ENCODE results near the gene SCARB1. TPM values are rescaled to one million over a fixed set of nuclear protein-coding genes. Genes with fewer than 3 reads are reported as not detected.

The SCARB1 gene
- total RNA-seq, 2 donors from 2014 or later = 33.0 to 36.2 TPM

DNA sequence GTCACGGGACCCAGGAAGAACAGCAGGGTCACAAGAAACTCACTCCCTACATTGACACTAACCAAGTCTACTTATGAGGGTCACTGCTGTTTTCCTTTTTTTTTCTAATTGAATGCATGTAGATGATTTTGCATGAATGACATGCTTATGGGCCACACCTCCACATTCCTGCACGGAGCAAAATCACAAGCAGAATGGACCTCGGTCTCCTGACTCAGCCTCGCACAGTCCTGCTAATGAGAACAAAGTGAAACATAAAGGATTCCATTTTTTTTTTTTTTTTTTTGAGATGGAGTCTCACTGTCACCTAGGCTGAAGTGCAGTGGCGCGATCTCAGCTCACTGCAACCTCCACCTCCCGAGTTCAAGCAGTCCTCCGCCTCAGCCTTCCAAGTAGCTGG lies 12.3 kb downstream of the SCARB1 start:
- no peaks in the 10 kb centered on the region for H3K36me3 ChIP-seq (ENCODE audit: control insufficient read depth, insufficient read depth, low read length)
- TF ChIP-seq, protein P1, sequence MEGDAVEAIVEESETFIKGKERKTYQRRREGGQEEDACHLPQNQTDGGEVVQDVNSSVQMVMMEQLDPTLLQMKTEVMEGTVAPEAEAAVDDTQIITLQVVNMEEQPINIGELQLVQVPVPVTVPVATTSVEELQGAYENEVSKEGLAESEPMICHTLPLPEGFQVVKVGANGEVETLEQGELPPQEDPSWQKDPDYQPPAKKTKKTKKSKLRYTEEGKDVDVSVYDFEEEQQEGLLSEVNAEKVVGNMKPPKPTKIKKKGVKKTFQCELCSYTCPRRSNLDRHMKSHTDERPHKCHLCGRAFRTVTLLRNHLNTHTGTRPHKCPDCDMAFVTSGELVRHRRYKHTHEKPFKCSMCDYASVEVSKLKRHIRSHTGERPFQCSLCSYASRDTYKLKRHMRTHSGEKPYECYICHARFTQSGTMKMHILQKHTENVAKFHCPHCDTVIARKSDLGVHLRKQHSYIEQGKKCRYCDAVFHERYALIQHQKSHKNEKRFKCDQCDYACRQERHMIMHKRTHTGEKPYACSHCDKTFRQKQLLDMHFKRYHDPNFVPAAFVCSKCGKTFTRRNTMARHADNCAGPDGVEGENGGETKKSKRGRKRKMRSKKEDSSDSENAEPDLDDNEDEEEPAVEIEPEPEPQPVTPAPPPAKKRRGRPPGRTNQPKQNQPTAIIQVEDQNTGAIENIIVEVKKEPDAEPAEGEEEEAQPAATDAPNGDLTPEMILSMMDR (conservative IDR thresholded peaks at IDR 0.05) = no peak
- no peaks in the 10 kb centered on the region for H3K27me3 ChIP-seq (ENCODE audit: control insufficient read depth, insufficient read depth, low read length, poor library complexity, severe bottlenecking)
- 96 to 97% methylated on average over 5 to 8 of the region's 8 CpGs for WGBS, 2 experiments (ENCODE audit: insufficient coverage in 1 of 2, insufficient read length in 1 of 2)
- H3K4me1 Mint-ChIP-seq = peaks cover 8% of the 10 kb centered on the region
- DNase-seq = no peak
- no peak overlapping the region for H3K27ac ChIP-seq (ENCODE audit: low read depth, low read length)
- no peak overlapping the region for H3K27ac Mint-ChIP-seq
- peaks cover 1% of the 10 kb centered on the region for H3K27me3 Mint-ChIP-seq (ENCODE audit: insufficient read depth)
- no peaks in the 10 kb centered on the region for H3K9me3 Mint-ChIP-seq
- no peak overlapping the region for H3K4me3 Mint-ChIP-seq
- no peaks in the 10 kb centered on the region for H3K4me1 ChIP-seq (ENCODE audit: control insufficient read depth, insufficient read depth, low read length)
- no peak overlapping the region for H3K9ac ChIP-seq (ENCODE audit: extremely low read depth, low read length, poor library complexity, severe bottlenecking)
- H3K36me3 Mint-ChIP-seq (ENCODE audit: low read depth) = peaks cover 14% of the 10 kb centered on the region
- H3K4me3 ChIP-seq (ENCODE audit: low read length) = no peak overlapping the region
- H3K9me3 ChIP-seq (ENCODE audit: control insufficient read depth, low read length) = no peaks in the 10 kb centered on the region

DNA sequence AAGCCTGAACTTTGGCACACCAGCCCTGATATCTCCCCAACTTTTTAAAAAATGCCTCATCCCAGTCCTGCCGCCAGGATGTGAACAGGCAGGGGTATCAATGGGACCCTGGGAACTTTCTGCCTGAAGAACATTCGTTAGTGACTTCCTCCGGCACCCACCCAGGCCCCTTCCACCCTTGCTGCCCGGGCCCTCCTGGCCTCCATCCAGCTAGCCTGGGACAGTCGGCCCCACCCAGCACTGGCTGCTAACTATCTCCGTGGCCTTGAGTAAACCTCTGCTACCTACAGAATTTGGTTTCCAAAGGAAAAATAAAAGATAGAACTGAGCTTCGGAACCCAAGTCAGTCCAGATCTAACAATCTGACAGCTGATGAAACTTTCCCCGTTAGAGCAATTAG lies 14.3 kb downstream of the SCARB1 start:
- Mint-ChIP-seq H3K9me3 (no peaks in the 10 kb centered on the region), H3K27me3 (ENCODE audit: insufficient read depth) (peaks cover 1% of the 10 kb centered on the region), H3K36me3 (ENCODE audit: low read depth) (peaks cover 14% of the 10 kb centered on the region), H3K27ac (no peak overlapping the region), H3K4me1 (peaks cover 11% of the 10 kb centered on the region), H3K4me3 (no peak overlapping the region)
- Histone ChIP-seq H3K9ac (ENCODE audit: extremely low read depth, low read length, poor library complexity, severe bottlenecking) (no peak overlapping the region), H3K36me3 (ENCODE audit: control insufficient read depth, insufficient read depth, low read length) (no peaks in the 10 kb centered on the region), H3K4me1 (ENCODE audit: control insufficient read depth, insufficient read depth, low read length) (no peaks in the 10 kb centered on the region), H3K4me3 (ENCODE audit: low read length) (no peak overlapping the region), H3K27ac (ENCODE audit: low read depth, low read length) (no peak overlapping the region), H3K9me3 (ENCODE audit: control insufficient read depth, low read length) (no peaks in the 10 kb centered on the region), H3K27me3 (ENCODE audit: control insufficient read depth, insufficient read depth, low read length, poor library complexity, severe bottlenecking) (no peaks in the 10 kb centered on the region)
- DNase-seq = no peak
- TF ChIP-seq, protein P1 (conservative IDR thresholded peaks at IDR 0.05) = no peak
- WGBS, 2 experiments (ENCODE audit: insufficient coverage in 1 of 2, insufficient read length in 1 of 2) = 92 to 98% methylated on average over 6 to 8 of the region's 8 CpGs

DNA sequence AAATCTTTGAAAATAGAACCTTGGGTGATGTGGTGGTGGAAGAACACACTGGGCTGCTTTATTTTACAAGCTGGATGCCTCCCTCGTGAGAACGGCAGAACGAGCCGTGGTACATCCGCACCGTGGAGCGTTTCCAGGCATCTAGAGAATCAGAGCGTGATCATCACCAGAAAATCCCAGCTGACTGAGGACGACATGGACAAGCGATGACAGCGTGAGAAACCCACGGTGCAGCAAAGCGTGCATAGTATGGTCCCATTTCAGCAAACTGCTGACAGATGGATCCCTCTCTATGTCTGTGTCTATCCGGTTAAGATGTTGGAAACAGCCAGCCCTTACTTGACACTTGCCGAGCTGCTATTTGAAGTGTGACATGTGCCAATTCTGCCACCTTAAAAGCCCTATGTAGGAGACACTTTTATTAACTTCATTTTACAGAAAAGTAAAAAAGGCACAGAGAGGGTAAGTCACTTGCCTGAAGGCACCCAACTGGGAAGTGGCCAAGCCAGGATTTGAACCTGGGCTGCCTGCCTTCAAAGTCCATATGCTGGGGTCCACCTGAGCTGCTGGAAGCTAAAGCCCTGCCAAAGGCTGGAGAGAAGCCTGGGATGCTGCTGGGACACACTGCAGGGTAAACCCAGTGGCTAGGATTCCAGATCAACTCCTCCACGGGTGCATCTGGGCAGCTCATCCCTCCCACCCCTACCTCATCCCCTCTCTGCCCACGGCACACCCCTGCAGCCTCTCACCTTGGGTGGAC lies 14.9 kb downstream of the SCARB1 start:
- Mint-ChIP-seq H3K27me3 (ENCODE audit: insufficient read depth) (peaks cover 1% of the 10 kb centered on the region), H3K4me1 (peaks cover 16% of the 10 kb centered on the region), H3K36me3 (ENCODE audit: low read depth) (peaks cover 14% of the 10 kb centered on the region), H3K4me3 (no peak overlapping the region), H3K27ac (no peak overlapping the region), H3K9me3 (no peaks in the 10 kb centered on the region)
- no peaks in the 10 kb centered on the region for H3K27me3 ChIP-seq (ENCODE audit: control insufficient read depth, insufficient read depth, low read length, poor library complexity, severe bottlenecking)
- 95% methylated on average over 16 to 17 of the region's 17 CpGs for WGBS, 2 experiments (ENCODE audit: insufficient coverage in 1 of 2, insufficient read length in 1 of 2)
- H3K4me1 ChIP-seq (ENCODE audit: control insufficient read depth, insufficient read depth, low read length) = no peaks in the 10 kb centered on the region
- no peaks in the 10 kb centered on the region for H3K36me3 ChIP-seq (ENCODE audit: control insufficient read depth, insufficient read depth, low read length)
- no peak overlapping the region for H3K27ac ChIP-seq (ENCODE audit: low read depth, low read length)
- H3K9me3 ChIP-seq (ENCODE audit: control insufficient read depth, low read length) = no peaks in the 10 kb centered on the region
- no peak for DNase-seq
- no peak overlapping the region for H3K4me3 ChIP-seq (ENCODE audit: low read length)
- H3K9ac ChIP-seq (ENCODE audit: extremely low read depth, low read length, poor library complexity, severe bottlenecking) = no peak overlapping the region
- TF ChIP-seq, protein P1 (conservative IDR thresholded peaks at IDR 0.05) = no peak

Data from endodermal cell (in vitro differentiated cells).